ENCODE data around the gene P2RX3. TPM values are rescaled to one million over a fixed set of nuclear protein-coding genes. Genes with fewer than 3 reads are reported as not detected.

P2RX3 gene
- total RNA-seq, 1 experiment from 2014 or later, result 0.15 TPM

DNA sequence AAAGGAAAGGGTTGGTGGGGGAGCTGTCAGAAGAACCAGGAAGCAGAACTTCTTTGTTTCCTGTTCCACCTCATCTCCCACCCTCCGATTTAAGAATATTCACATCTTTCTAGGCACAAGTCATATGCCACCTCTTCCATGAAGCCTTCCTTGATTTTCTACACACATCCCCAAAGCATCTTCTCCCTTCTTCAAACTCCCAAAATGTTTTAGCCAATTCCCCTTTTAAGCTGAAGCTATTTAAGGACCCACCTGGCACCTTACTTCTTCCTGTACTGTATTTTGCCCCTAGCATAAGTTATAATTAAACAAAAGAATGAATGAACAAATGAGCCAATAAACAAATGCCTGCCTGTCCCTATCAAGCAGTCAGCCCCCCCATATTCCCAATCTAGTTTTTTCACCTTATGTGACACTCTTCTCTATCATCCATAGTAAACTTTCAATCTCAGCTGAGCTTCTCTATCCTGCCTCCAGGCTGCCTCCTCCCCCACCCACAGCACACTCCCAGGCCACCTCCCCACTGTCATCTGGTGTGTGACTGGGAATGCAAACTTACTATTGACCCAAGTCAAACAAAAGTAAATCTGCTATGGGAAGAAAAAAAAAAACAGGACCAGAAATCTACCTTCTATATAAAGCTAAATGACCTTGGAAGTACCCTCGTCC lies 17.3 kb upstream of the P2RX3 start:
- no peak overlapping the region for H3K4ac ChIP-seq (ENCODE audit: low read depth, low read length)
- no peak overlapping the region for H3K4me2 ChIP-seq (ENCODE audit: insufficient read depth, insufficient read length, low read length)
- no peak overlapping the region for H4K8ac ChIP-seq (replicated peaks; ENCODE audit: insufficient read length, low read depth, low read length)
- no peak overlapping the region for H2BK15ac ChIP-seq (ENCODE audit: low read depth, low read length)
- H3K4me1 Mint-ChIP-seq, result peaks cover 36 to 37% of the 10 kb centered on the region in 2 experiments
- peaks cover 11% of the 10 kb centered on the region for H3K79me2 ChIP-seq (ENCODE audit: insufficient read depth, low read length)
- no peak for DNase-seq
- H3K18ac ChIP-seq (ENCODE audit: insufficient read length, low read depth, low read length), result no peak overlapping the region
- H3K4me3 Mint-ChIP-seq, result no peak overlapping the region
- 0 out of 7 replicates have a peak overlapping the region, but pooled peaks of 1 of the 3 experiments have one; percentile 63 for H3K27ac Mint-ChIP-seq
- peaks cover 13% of the 10 kb centered on the region for H3K23me2 ChIP-seq (ENCODE audit: insufficient read length, low read depth, low read length, poor library complexity, severe bottlenecking)
- no peak overlapping the region for H2AK5ac ChIP-seq (ENCODE audit: insufficient read length, low read length)
- H3K23ac ChIP-seq (ENCODE audit: insufficient read length, low read depth, low read length), result no peak overlapping the region
- no peak overlapping the region for H3K14ac ChIP-seq (ENCODE audit: insufficient read depth, low read length)
- H3K9ac ChIP-seq (ENCODE audit: extremely low read depth, insufficient read length, low read length), result no peak overlapping the region
- no peak overlapping the region for H3K56ac ChIP-seq (ENCODE audit: insufficient read length, low read depth, low read length)
- H2BK120ac ChIP-seq (ENCODE audit: low read depth, low read length, poor library complexity, severe bottlenecking), result no peak overlapping the region
- H4K91ac ChIP-seq (ENCODE audit: insufficient read length, low read depth, low read length), result no peak overlapping the region
- no peak overlapping the region for H2AFZ ChIP-seq (ENCODE audit: low read length)
- H4K5ac ChIP-seq (ENCODE audit: insufficient read length, low read depth, low read length), result no peak overlapping the region
- no peak overlapping the region for H2BK20ac ChIP-seq (ENCODE audit: low read depth, low read length, poor library complexity, severe bottlenecking)
- H3K9me3 ChIP-seq (ENCODE audit: control insufficient read depth, low read depth, low read length), result no peaks in the 10 kb centered on the region
- no peak overlapping the region for H2BK5ac ChIP-seq (ENCODE audit: insufficient read length, low read length)
- H4K20me1 ChIP-seq (ENCODE audit: control insufficient read depth, insufficient read depth, insufficient read length), result no peaks in the 10 kb centered on the region
- H3T11ph ChIP-seq (ENCODE audit: low read length), result no peak overlapping the region
- peaks cover 19% of the 10 kb centered on the region; the same call in 1 of the 2 replicates for H3K4me1 ChIP-seq (ENCODE audit: insufficient read depth, low read length)
- no peaks in the 10 kb centered on the region for H3K27me3 ChIP-seq (ENCODE audit: insufficient read depth, low read length)
- H3K9me3 Mint-ChIP-seq, result no peaks in the 10 kb centered on the region; a peak in 1 of 5 replicates
- TF ChIP-seq, protein P1, sequence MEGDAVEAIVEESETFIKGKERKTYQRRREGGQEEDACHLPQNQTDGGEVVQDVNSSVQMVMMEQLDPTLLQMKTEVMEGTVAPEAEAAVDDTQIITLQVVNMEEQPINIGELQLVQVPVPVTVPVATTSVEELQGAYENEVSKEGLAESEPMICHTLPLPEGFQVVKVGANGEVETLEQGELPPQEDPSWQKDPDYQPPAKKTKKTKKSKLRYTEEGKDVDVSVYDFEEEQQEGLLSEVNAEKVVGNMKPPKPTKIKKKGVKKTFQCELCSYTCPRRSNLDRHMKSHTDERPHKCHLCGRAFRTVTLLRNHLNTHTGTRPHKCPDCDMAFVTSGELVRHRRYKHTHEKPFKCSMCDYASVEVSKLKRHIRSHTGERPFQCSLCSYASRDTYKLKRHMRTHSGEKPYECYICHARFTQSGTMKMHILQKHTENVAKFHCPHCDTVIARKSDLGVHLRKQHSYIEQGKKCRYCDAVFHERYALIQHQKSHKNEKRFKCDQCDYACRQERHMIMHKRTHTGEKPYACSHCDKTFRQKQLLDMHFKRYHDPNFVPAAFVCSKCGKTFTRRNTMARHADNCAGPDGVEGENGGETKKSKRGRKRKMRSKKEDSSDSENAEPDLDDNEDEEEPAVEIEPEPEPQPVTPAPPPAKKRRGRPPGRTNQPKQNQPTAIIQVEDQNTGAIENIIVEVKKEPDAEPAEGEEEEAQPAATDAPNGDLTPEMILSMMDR (conservative IDR thresholded peaks at IDR 0.05), result no peak
- WGBS (ENCODE audit: extremely low coverage, insufficient read length, low lambda C conversion rate), result no CpG with 5 or more reads among the region's 2 CpGs
- H3K36me3 Mint-ChIP-seq (ENCODE audit: insufficient read depth in 1 of 3, low read depth in 3 of 3), result peaks cover 19 to 31% (median 22%) of the 10 kb centered on the region in 3 experiments
- peaks cover 19% of the 10 kb centered on the region for H3K79me1 ChIP-seq (ENCODE audit: insufficient read depth, low read depth, low read length, poor library complexity, severe bottlenecking)
- no peak overlapping the region for H3K27ac ChIP-seq (ENCODE audit: insufficient read length, low read depth, low read length)
- no peak overlapping the region for H2BK12ac ChIP-seq (ENCODE audit: insufficient read length, low read depth, low read length)
- peaks cover 1% of the 10 kb centered on the region; the same call in 1 of the 2 replicates for H3K27me3 Mint-ChIP-seq (ENCODE audit: low read depth)

All from H9 (cell line).